DOHH2 (cell line): Measurements from ENCODE around the gene CYB5R2.

Experiments
- H3F3A ChIP-seq: fragments of 200-600 bp; sonication (generic), shearing (Covaris generic); 2 replicates; pipeline ENCODE4 v1.6.0; 2016; ENCODE audit warnings: antibody characterized with exemption, mild to moderate bottlenecking; ENCODE audit not compliant: control insufficient read depth, insufficient read depth
- H3K27ac ChIP-seq: fragments of 200-600 bp; sonication (generic); 2 replicates; pipeline ENCODE4 v1.5.1; 2014; ENCODE audit warnings: low read depth, mild to moderate bottlenecking, low read length, moderate library complexity
- H3K27me3 ChIP-seq: fragments of 200-600 bp; sonication (generic); 2 replicates; pipeline ENCODE4 v1.6.1; 2014; ENCODE audit warnings: mild to moderate bottlenecking, low read length, mixed read lengths; ENCODE audit not compliant: control insufficient read depth
- H3K36me3 ChIP-seq: fragments of 200-600 bp; sonication (generic); 2 replicates; pipeline ENCODE4 v1.6.1; 2014; ENCODE audit warnings: mild to moderate bottlenecking, low read length, moderate library complexity, mixed read lengths; ENCODE audit not compliant: control insufficient read depth
- H3K4me1 ChIP-seq: fragments of 200-600 bp; sonication (generic); 2 replicates; pipeline ENCODE4 v1.6.1; 2014; ENCODE audit warnings: mild to moderate bottlenecking, low read length, mixed read lengths; ENCODE audit not compliant: control insufficient read depth
- H3K4me2 ChIP-seq: fragments of 200-600 bp; sonication (generic); 2 replicates; pipeline ENCODE4 v1.6.0; 2014; ENCODE audit warnings: mild to moderate bottlenecking, low read length, moderate library complexity
- H3K4me3 ChIP-seq: fragments of 200-600 bp; sonication (generic); 2 replicates; pipeline ENCODE4 v1.5.1; 2014; ENCODE audit warnings: mild to moderate bottlenecking, low read length, mixed read lengths
- H3K79me2 ChIP-seq: fragments of 200-600 bp; sonication (generic); 2 replicates; pipeline ENCODE4 v1.6.1; 2014; ENCODE audit warnings: mild to moderate bottlenecking, low read length, mixed read lengths; ENCODE audit not compliant: control insufficient read depth
- H3K9me2 ChIP-seq: fragments of 200-600 bp; sonication (generic); replicated peaks from 2 replicates; pipeline ENCODE4 v1.6.1; 2014; ENCODE audit warnings: mild to moderate bottlenecking, low read length, mixed read lengths; ENCODE audit not compliant: control insufficient read depth
- H3K9me3 ChIP-seq: fragments of 200-600 bp; sonication (generic); 2 replicates; pipeline ENCODE4 v1.6.1; 2014; ENCODE audit warnings: antibody characterized with exemption, low read length, mixed read lengths; ENCODE audit not compliant: control insufficient read depth, insufficient read depth
- H4K20me1 ChIP-seq: fragments of 200-600 bp; sonication (generic); 2 replicates; pipeline ENCODE4 v1.6.0; 2014; ENCODE audit warnings: low read depth, mild to moderate bottlenecking, antibody characterized with exemption, low read length, moderate library complexity; ENCODE audit not compliant: control insufficient read depth, insufficient read depth
- CTCF ChIP-seq: fragments of 200-600 bp; sonication (generic); IDR thresholded peaks from one replicate; pipeline ENCODE4 v1.5.1; 2014; ENCODE audit warnings: antibody characterized with exemption, mild to moderate bottlenecking, low read depth, low read length; ENCODE audit not compliant: poor library complexity, severe bottlenecking
- EZH2phosphoT487 ChIP-seq: fragments of 200-600 bp; sonication (generic); IDR thresholded peaks from 2 replicates; pipeline ENCODE4 v1.6.1; 2017; ENCODE audit warnings: borderline replicate concordance, mild to moderate bottlenecking, antibody characterized with exemption, low read length, moderate library complexity, mixed read lengths

The CYB5R2 gene

GRCh38 chr11:7617032-7617431 lies 56.3 kb downstream of the CYB5R2 start:
- H3K4me2 ChIP-seq, result no peak overlapping the region
- no peaks in the 10 kb centered on the region for H3K36me3 ChIP-seq
- H3K79me2 ChIP-seq, result no peaks in the 10 kb centered on the region
- no peak for TF ChIP-seq EZH2phosphoT487
- TF ChIP-seq CTCF, result no peak
- no peaks in the 10 kb centered on the region for H3F3A ChIP-seq
- no peak overlapping the region for H3K4me3 ChIP-seq
- no peaks in the 10 kb centered on the region for H3K9me2 ChIP-seq
- H4K20me1 ChIP-seq, result no peaks in the 10 kb centered on the region
- H3K4me1 ChIP-seq, result no peaks in the 10 kb centered on the region
- no peaks in the 10 kb centered on the region for H3K27me3 ChIP-seq
- no peaks in the 10 kb centered on the region for H3K9me3 ChIP-seq
- H3K27ac ChIP-seq, result no peak overlapping the region
